WERI-Rb-1 (cell line): Measurements from ENCODE around the gene COL16A1.
A peak's percentile ranks its signal among the peaks of the same experiment; 100 is the strongest.

Source experiments
- DNase-seq: peaks from one replicate; pipeline ENCODE4 v3.0.0-alpha.2; 2020
- H3K27ac ChIP-seq: fragments of 250-450 bp; sonication (Bioruptor Pico); 2 replicates; pipeline ENCODE4 v1.5.1; 2020; ENCODE audit warnings: mild to moderate bottlenecking, moderate library complexity
- H3K27me3 ChIP-seq: fragments of 250-450 bp; sonication (Bioruptor Pico); 2 replicates; pipeline ENCODE4 v1.5.1; 2021; ENCODE audit warnings: mild to moderate bottlenecking, low read depth, moderate library complexity; ENCODE audit not compliant: insufficient read depth, severe bottlenecking
- H3K36me3 ChIP-seq: fragments of 250-450 bp; sonication (Bioruptor Pico); 2 replicates; pipeline ENCODE4 v1.5.1; 2020; ENCODE audit warnings: mild to moderate bottlenecking, moderate library complexity
- H3K4me3 ChIP-seq: 2 replicates; pipeline ENCODE4 v1.5.1; 2011; ENCODE audit warnings: low read depth, mild to moderate bottlenecking, control low read depth, low read length
- H3K9me3 ChIP-seq: fragments of 250-450 bp; sonication (Bioruptor Pico); 2 replicates; pipeline ENCODE4 v1.5.1; 2021; ENCODE audit warnings: mild to moderate bottlenecking, moderate library complexity; ENCODE audit not compliant: severe bottlenecking
- TF ChIP-seq, protein P1 (sequence below): IDR thresholded peaks from 2 replicates; pipeline ENCODE4 v1.5.1; 2011; ENCODE audit warnings: low read depth, mild to moderate bottlenecking, control low read depth, inconsistent platforms, low read length

Gene COL16A1

DNA sequence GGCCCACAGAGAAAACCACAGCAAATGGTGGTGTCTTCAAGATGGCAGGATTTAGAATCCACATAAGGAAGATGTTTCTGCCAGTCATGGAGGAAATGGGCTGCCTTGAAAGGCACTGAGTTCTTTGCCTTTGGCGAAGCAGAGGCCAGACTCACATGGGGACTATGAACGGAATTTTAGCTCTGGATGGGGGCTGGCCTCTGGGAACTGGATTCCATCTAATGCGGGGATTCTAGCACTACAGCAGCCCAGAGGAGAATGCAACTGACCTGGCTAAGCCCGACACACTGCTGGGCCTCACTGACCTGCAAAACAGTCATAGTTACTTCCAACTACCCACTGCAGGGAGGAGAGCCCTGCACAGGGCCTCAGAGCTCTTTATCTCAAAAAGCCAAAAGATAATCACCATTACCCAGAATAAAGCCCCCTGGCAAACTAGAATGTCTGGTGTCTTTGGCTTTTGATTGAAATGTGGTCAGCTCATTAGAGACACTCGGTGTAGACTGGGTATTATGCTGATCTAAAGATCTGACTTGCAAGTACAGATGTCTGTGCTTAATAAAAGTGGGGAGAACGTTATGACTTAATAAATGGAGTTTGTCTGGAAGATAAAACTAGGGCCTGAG is 74.8 kb downstream of the COL16A1 start:
- Histone ChIP-seq H3K4me3 (no peak overlapping the region), H3K27me3 (no peaks in the 10 kb centered on the region), H3K27ac (no peak overlapping the region), H3K36me3 (peaks cover 41% of the 10 kb centered on the region), H3K9me3 (no peaks in the 10 kb centered on the region)
- DNase-seq: no peak
- TF ChIP-seq, protein P1, sequence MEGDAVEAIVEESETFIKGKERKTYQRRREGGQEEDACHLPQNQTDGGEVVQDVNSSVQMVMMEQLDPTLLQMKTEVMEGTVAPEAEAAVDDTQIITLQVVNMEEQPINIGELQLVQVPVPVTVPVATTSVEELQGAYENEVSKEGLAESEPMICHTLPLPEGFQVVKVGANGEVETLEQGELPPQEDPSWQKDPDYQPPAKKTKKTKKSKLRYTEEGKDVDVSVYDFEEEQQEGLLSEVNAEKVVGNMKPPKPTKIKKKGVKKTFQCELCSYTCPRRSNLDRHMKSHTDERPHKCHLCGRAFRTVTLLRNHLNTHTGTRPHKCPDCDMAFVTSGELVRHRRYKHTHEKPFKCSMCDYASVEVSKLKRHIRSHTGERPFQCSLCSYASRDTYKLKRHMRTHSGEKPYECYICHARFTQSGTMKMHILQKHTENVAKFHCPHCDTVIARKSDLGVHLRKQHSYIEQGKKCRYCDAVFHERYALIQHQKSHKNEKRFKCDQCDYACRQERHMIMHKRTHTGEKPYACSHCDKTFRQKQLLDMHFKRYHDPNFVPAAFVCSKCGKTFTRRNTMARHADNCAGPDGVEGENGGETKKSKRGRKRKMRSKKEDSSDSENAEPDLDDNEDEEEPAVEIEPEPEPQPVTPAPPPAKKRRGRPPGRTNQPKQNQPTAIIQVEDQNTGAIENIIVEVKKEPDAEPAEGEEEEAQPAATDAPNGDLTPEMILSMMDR: no peak

DNA sequence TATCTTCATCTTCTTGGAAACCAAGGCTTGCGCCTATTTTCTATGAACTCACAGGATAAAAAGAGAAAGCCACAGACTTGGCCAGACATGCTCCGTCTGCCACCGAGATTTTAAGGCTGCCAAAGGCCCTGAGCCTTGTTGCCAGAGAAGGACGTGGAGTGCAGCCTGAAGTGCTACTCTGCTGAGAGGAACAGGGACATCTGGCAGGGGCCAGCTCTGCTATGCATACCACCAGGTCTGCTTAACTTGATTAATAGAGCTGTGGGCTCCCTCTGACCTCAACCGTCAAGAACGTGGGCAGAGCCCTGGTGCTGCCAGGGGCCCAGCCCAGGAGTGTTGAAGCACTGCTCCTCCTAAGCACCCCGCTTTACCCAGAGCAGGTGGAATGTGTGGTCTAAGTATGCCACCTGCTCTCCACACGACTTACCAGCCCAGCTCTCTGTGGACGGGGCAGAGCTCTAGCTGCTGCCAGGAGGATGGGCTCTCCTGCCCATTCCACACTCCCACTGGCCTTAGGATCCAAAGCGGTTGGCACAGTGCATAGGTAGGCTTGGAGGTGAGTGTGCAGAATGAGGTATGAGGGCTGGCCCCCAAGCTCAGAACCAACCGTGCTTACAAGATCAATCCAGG is 75.8 kb downstream of the COL16A1 start:
- TF ChIP-seq, protein P1: no peak
- Histone ChIP-seq H3K36me3 (peaks cover 40% of the 10 kb centered on the region), H3K27me3 (no peaks in the 10 kb centered on the region), H3K27ac (peak overlapping the region; percentile 92), H3K4me3 (no peak overlapping the region), H3K9me3 (no peaks in the 10 kb centered on the region)
- DNase-seq: peak; percentile 70

DNA sequence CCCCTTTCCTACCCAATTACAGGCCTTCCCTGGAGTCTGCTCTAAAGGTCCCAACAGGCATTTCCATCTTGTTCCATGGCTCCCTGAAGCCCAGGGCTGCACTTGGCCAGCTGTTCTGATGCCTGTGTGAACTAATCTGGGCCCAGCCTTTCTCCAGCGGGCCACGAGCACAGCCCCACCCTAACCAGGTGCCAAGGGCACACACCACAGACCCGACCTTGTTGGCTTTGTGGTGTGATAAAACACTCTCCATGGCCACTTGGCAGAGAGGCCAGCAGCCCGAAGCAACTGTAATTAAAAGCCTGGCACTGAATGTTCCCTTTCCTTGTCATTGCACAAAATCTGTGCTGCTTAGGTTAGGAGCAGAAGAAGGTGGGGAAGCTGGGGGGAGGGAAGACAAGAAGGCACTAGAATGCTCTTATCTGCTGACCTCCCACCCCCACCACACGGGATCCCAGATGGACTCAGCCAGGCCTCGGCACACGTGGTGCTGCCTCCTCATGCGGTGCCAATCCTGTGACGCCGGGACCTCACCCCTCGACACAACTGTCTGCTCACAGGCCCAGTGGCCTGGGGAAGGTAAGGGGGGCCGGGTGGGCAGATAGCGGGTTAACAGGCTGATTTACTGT is 76.4 kb downstream of the COL16A1 start:
- DNase-seq: peak; percentile 79
- Histone ChIP-seq H3K4me3 (no peak overlapping the region), H3K27ac (peak overlapping the region; percentile 92), H3K9me3 (no peaks in the 10 kb centered on the region), H3K36me3 (peaks cover 34% of the 10 kb centered on the region), H3K27me3 (no peaks in the 10 kb centered on the region)
- TF ChIP-seq, protein P1: no peak

DNA sequence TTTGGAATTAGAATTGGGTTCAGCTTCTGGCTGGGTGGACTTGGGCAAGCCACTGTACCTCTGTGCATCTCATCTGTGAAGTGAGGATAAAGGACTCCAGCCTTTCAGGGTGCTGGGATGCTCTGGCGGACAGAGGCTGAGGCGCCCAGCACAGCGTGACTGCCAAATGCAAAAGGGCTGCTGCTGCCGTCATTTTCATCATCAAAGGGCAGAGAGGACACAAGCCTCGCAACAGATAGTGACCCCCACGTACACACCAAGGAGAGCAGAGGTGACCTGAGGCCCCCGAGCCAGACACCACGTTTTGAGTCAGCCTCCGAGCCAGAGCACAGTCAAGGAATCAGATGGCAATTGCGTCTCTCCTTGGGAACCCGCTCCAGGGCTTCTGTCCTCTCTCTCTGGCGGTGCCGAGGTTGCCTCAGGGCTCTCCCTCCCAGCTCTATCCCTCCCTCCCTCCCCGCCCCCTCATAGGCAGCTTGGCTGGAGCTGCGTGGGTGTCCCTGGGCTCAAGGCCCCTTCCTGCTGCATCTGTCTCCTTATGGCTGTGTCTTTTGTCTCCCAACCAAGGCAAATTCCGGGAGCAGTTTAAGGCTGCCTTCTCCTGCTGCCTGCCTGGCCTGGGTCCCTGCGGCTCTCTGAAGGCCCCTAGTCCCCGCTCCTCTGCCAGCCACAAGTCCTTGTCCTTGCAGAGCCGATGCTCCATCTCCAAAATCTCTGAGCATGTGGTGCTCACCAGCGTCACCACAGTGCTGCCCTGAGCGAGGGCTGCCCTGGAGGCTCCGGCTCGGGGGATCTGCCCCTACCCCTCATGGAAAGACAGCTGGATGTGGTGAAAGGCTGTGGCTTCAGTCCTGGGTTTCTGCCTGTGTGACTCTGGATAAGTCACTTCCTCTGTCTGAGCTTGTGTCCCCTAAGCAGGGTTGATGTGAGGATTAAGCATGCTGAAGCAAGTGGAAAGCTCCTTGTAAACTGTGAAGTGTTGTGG is 77.3 kb downstream of the COL16A1 start:
- peak overlapping the region; percentile 92 for H3K27ac ChIP-seq
- DNase-seq: peak; percentile 82
- no peaks in the 10 kb centered on the region for H3K9me3 ChIP-seq
- TF ChIP-seq, protein P1: no peak
- peak overlapping the region; percentile 24 for H3K4me3 ChIP-seq
- H3K36me3 ChIP-seq: peaks cover 27% of the 10 kb centered on the region
- H3K27me3 ChIP-seq: no peaks in the 10 kb centered on the region

DNA sequence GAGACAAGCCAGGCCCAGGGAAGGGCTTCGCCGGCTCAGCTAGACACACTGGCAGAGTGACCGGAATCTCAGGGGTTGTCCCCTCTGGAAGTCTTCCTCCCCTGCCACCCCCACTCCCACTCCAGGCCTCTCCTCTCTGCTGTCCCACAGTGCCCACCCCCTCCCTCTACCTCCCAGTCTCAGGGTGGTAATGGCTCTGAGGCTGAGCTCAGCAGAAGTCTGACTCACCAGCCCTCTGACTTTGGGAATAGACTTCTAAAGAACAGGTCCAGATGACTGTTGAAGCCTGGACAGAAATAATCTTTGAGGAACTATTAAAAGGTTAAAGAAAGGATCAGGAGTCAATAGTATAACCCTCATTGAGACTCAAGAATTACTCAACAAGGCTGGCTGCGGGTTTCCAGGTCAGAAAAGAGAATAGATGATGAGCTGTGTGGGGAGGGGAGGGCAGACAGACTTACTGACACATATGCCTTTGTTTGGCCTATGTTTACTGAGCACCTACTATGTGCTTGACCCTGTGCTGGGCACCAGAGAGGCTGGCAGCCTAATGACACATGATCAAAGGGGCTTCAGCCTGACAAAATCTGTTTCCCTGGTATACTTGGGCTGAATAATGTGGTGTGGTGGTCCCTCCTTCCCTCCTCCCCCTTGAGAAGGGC is 78.1 kb downstream of the COL16A1 start:
- no peak for DNase-seq
- H3K36me3 ChIP-seq: peaks cover 19% of the 10 kb centered on the region
- H3K27me3 ChIP-seq: no peaks in the 10 kb centered on the region
- peak overlapping the region; percentile 92 for H3K27ac ChIP-seq
- no peak overlapping the region for H3K4me3 ChIP-seq
- no peaks in the 10 kb centered on the region for H3K9me3 ChIP-seq
- TF ChIP-seq, protein P1: no peak
